Measurements from ENCODE around the gene OSBPL7.

DNA sequence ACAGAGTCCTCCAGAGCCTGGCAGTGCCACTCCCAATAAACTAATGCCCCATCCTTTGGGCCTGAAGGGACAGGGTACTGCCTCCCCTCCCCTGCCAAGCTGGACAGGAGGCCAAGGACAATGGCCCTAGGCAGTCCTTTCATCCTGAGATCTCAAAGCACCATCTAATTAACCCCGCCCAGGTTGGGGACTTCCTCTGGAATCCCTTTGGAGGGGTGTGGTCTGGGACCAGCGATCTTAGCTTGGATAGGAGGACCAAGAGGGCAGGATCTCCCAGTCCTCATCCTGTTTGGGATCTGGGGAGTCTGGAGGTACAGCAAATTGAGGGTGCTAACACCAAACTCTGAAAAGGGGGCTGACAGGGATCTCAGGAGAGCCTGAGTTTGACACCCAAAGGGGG, 47.5 kb upstream of the OSBPL7 start:
- TF ChIP-seq, protein P1, sequence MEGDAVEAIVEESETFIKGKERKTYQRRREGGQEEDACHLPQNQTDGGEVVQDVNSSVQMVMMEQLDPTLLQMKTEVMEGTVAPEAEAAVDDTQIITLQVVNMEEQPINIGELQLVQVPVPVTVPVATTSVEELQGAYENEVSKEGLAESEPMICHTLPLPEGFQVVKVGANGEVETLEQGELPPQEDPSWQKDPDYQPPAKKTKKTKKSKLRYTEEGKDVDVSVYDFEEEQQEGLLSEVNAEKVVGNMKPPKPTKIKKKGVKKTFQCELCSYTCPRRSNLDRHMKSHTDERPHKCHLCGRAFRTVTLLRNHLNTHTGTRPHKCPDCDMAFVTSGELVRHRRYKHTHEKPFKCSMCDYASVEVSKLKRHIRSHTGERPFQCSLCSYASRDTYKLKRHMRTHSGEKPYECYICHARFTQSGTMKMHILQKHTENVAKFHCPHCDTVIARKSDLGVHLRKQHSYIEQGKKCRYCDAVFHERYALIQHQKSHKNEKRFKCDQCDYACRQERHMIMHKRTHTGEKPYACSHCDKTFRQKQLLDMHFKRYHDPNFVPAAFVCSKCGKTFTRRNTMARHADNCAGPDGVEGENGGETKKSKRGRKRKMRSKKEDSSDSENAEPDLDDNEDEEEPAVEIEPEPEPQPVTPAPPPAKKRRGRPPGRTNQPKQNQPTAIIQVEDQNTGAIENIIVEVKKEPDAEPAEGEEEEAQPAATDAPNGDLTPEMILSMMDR (IDR thresholded peaks at IDR 0.05; ENCODE audit: insufficient read depth, low read depth, low read length), result no peak
- no peak for TF ChIP-seq EZH2 (IDR thresholded peaks at IDR 0.05; ENCODE audit: insufficient read depth, low read length)

Measured in astrocyte (in vitro differentiated cells and primary cell).